Thyroid gland (tissue), 4 donors: ENCODE measurements around the gene ORMDL3. TPM values are rescaled to one million over a fixed set of nuclear protein-coding genes. Genes with fewer than 3 reads are reported as not detected.

ENCODE experiments used
- DNase-seq, 2 donors: peaks; one replicate each; pipeline ENCODE4 v3.0.0-alpha.2; 2019
- H3K27ac ChIP-seq, 3 donors: fragments of 200-600 bp; sonication (generic); 1 replicate in 2 of 3; 2 replicates in 1 of 3; pipeline ENCODE4 v1.5.1; 2016 to 2019; ENCODE audit warnings: mild to moderate bottlenecking in 1 of 3, moderate library complexity in 1 of 3
- H3K27me3 ChIP-seq: fragments of 200-600 bp; sonication (generic); one replicate; pipeline ENCODE4 v1.5.1; 2019
- H3K36me3 ChIP-seq, 2 donors: fragments of 200-600 bp; sonication (generic); one replicate each; pipeline ENCODE4 v1.5.1; 2016 to 2019
- H3K4me1 ChIP-seq, 2 donors: fragments of 200-600 bp; sonication (generic); one replicate each; pipeline ENCODE4 v1.5.1; 2017 to 2019
- H3K4me3 ChIP-seq, 3 donors: fragments of 200-600 bp; sonication (generic); replicated peaks in 1 of 3; 1 replicate in 2 of 3; 2 replicates in 1 of 3; pipeline ENCODE4 v1.5.1; 2016; ENCODE audit warnings: mild to moderate bottlenecking in 1 of 3
- H3K9me3 ChIP-seq: fragments of 200-600 bp; sonication (generic); one replicate; pipeline ENCODE4 v1.5.1; 2017
- CTCF ChIP-seq, 6 experiments: fragments of 200-600 bp in 3 of 6; fragments of 450-650 bp in 3 of 6; sonication (generic) in 3 of 6; IDR thresholded peaks; one replicate each; pipeline ENCODE4 v1.5.1; 2016 to 2019; ENCODE audit warnings: antibody characterized with exemption in 6 of 6, mild to moderate bottlenecking in 2 of 6, inconsistent platforms in 1 of 6, moderate library complexity in 1 of 6
- POLR2A ChIP-seq, 2 donors: fragments of 450-650 bp; IDR thresholded peaks; one replicate each; pipeline ENCODE4 v1.6.1; 2017; ENCODE audit warnings: antibody characterized with exemption in 2 of 2, mild to moderate bottlenecking in 2 of 2, moderate library complexity in 1 of 2
- WGBS, 2 donors: methylation state at CpG; one replicate each; pipeline ENCODE4 v1.1.5; 2017; 5-methylcytosine and 5-hydroxymethylcytosine counted together
- intact Hi-C: fragments of 100-400 bp; cut with DNase I; formaldehyde crosslinking; loops from one replicate; pipeline ENCODE4 v1.15.1; 2023
- total RNA-seq, 4 donors: library from RNA; depleted of rRNA; stranded (reverse); fragments of >200 nt; gene quantifications; one replicate each; pipeline ENCODE4 v1.2.3, GENCODE V29; 2016

Gene ORMDL3
- total RNA-seq, 4 donors from 2014 or later: 81.4 to 125 (median 99.0) TPM

- no peak for DNase-seq
- Histone ChIP-seq H3K27me3 (no peaks in the 10 kb centered on the region), H3K4me3 (no peak overlapping the region), H3K27ac (no peak overlapping the region), H3K9me3 (no peaks in the 10 kb centered on the region), H3K36me3 (no peaks in the 10 kb centered on the region), H3K4me1 (no peaks in the 10 kb centered on the region)
- intact Hi-C loops: loop anchor here (10.0 kb wide), 1 partner anchor 96 kb away; no protein-coding TSS in a partner anchor
- TF ChIP-seq POLR2A (IDR thresholded peaks at IDR 0.05) (no peak), CTCF (IDR thresholded peaks at IDR 0.05) (no peak)
- 90 to 96% methylated on average over 4 of the region's 4 CpGs for WGBS, 2 donors
Observed at GRCh38 chr17:39971076-39971603, 43.7 kb upstream of the ORMDL3 start.

GRCh38 chr17:39970157-39970692 is 42.8 kb upstream of the ORMDL3 start:
- no peaks in the 10 kb centered on the region for H3K4me1 ChIP-seq
- intact Hi-C loops: loop anchor here (10.0 kb wide), 1 partner anchor 95 kb away; no protein-coding TSS in a partner anchor
- no peaks in the 10 kb centered on the region for H3K27me3 ChIP-seq
- 62 to 75% methylated on average over 7 of the region's 7 CpGs for WGBS, 2 donors
- no peaks in the 10 kb centered on the region for H3K36me3 ChIP-seq
- no peak for DNase-seq
- TF ChIP-seq CTCF (IDR thresholded peaks at IDR 0.05): no peak
- TF ChIP-seq POLR2A (IDR thresholded peaks at IDR 0.05): no peak
- H3K9me3 ChIP-seq: no peaks in the 10 kb centered on the region
- H3K4me3 ChIP-seq: no peak overlapping the region
- no peak overlapping the region for H3K27ac ChIP-seq

GRCh38 chr17:39969375-39969774 is 42.0 kb upstream of the ORMDL3 start:
- TF ChIP-seq POLR2A (IDR thresholded peaks at IDR 0.05) (no peak), CTCF (IDR thresholded peaks at IDR 0.05) (no peak)
- intact Hi-C loops: no loop called here
- no peak for DNase-seq
- Histone ChIP-seq H3K36me3 (no peaks in the 10 kb centered on the region), H3K27ac (no peak overlapping the region), H3K4me1 (no peaks in the 10 kb centered on the region), H3K9me3 (no peaks in the 10 kb centered on the region), H3K27me3 (no peaks in the 10 kb centered on the region), H3K4me3 (no peak overlapping the region)
- 68 to 70% methylated on average over 6 of the region's 6 CpGs for WGBS, 2 donors

- Histone ChIP-seq H3K4me1 (no peaks in the 10 kb centered on the region), H3K27ac (no peak overlapping the region), H3K27me3 (no peaks in the 10 kb centered on the region), H3K9me3 (no peaks in the 10 kb centered on the region), H3K36me3 (no peaks in the 10 kb centered on the region), H3K4me3 (no peak overlapping the region)
- no peak for DNase-seq
- intact Hi-C loops: no loop called here
- 80 to 84% methylated on average over 2 of the region's 2 CpGs for WGBS, 2 donors
- TF ChIP-seq CTCF (IDR thresholded peaks at IDR 0.05) (no peak), POLR2A (IDR thresholded peaks at IDR 0.05) (no peak)
Observed at GRCh38 chr17:39968761-39969160, 41.4 kb upstream of the ORMDL3 start.

GRCh38 chr17:39966771-39967170 is 39.4 kb upstream of the ORMDL3 start:
- no peak for DNase-seq
- H3K27ac ChIP-seq: no peak overlapping the region
- no peaks in the 10 kb centered on the region for H3K27me3 ChIP-seq
- H3K36me3 ChIP-seq: no peaks in the 10 kb centered on the region
- TF ChIP-seq CTCF (IDR thresholded peaks at IDR 0.05) (no peak), POLR2A (IDR thresholded peaks at IDR 0.05) (no peak)
- no peak overlapping the region for H3K4me3 ChIP-seq
- WGBS, 2 donors: 65 to 77% methylated on average over 6 of the region's 6 CpGs
- H3K4me1 ChIP-seq: no peaks in the 10 kb centered on the region
- intact Hi-C loops: no loop called here
- H3K9me3 ChIP-seq: no peaks in the 10 kb centered on the region
